Endothelial cell of umbilical vein (primary cell): Measurements from ENCODE around the gene DLL4. TPM values are rescaled to one million over a fixed set of nuclear protein-coding genes. Genes with fewer than 3 reads are reported as not detected.

ENCODE experiments used
- BruUV-seq: library from RNA; stranded (reverse); fragments of 400-500 nt; replicated peaks from 2 replicates; lab custom pipeline; 2021; lab: Mats Ljungman, UMichigan
- CTCF ChIA-PET: fragments of 300-600, 350-600 bp; sonication (Branson Sonifier 250); formaldehyde crosslinking; loops from one replicate; lab custom pipeline; 2021; ENCODE audit warnings: antibody characterized with exemption, inconsistent platforms; lab: Charles Lee
- POLR2A ChIA-PET: fragments of 300-600, 350-600 bp; sonication (Branson Sonifier 250); formaldehyde crosslinking; loops from one replicate; lab custom pipeline; 2021; ENCODE audit warnings: antibody characterized with exemption, inconsistent platforms; lab: Charles Lee
- DNase-seq: peaks from one replicate; pipeline ENCODE4 v3.0.0-alpha.2; 2011; ENCODE audit warnings: low read depth, low spot score
- FAIRE-seq: peaks from 2 replicates; lab custom pipeline; 2011; peaks lifted over from hg19 to GRCh38; lab: Jason Lieb, UNC
- H2AFZ ChIP-seq: 2 replicates; pipeline ENCODE4 v1.6.0; 2012; ENCODE audit warnings: low read depth, low read length, control low read depth, inconsistent platforms
- H3K27ac ChIP-seq: 2 replicates; pipeline ENCODE4 v1.5.1; 2011; ENCODE audit warnings: low read depth, mild to moderate bottlenecking, control low read depth, low read length, moderate library complexity; ENCODE audit not compliant: insufficient read depth
- H3K27me3 ChIP-seq, 2 experiments: 2 replicates each; pipeline versions ENCODE4 v1.6.0 to v1.6.1; 2011; ENCODE audit warnings: low read length in 2 of 2, mixed read lengths in 1 of 2; ENCODE audit not compliant: control insufficient read depth in 2 of 2, insufficient read depth in 2 of 2
- H3K36me3 ChIP-seq, 2 experiments: 2 replicates in 1 of 2; 3 replicates in 1 of 2; pipeline ENCODE4 v1.5.1; 2011; ENCODE audit warnings: low read length in 2 of 2, mild to moderate bottlenecking in 1 of 2, moderate library complexity in 1 of 2; ENCODE audit not compliant: control insufficient read depth in 2 of 2, insufficient read depth in 2 of 2; ENCODE audit errors: extremely low read depth in 1 of 2
- H3K4me1 ChIP-seq: 3 replicates; pipeline ENCODE4 v1.5.1; 2011; ENCODE audit warnings: mild to moderate bottlenecking, low read length; ENCODE audit not compliant: control insufficient read depth, insufficient read depth; ENCODE audit errors: extremely low read depth
- H3K4me2 ChIP-seq: 2 replicates; pipeline ENCODE4 v1.6.1; 2011; ENCODE audit warnings: low read length, control low read depth, mixed read lengths; ENCODE audit not compliant: insufficient read depth
- H3K4me3 ChIP-seq, 3 experiments: fragments of 200-600 bp in 1 of 3; sonication (generic), shearing (Covaris generic) in 1 of 3; replicated peaks in 1 of 3; 2 replicates each; pipeline ENCODE4 v1.5.1; 2011 to 2016; ENCODE audit warnings: control low read depth in 3 of 3, low read length in 3 of 3, mild to moderate bottlenecking in 2 of 3, inconsistent platforms in 1 of 3, low read depth in 1 of 3, moderate library complexity in 1 of 3; ENCODE audit not compliant: insufficient read depth in 1 of 3
- H3K79me2 ChIP-seq: 2 replicates; pipeline ENCODE4 v1.6.0; 2012; ENCODE audit warnings: low read length, inconsistent platforms; ENCODE audit not compliant: control insufficient read depth, insufficient read depth
- H3K9ac ChIP-seq: replicated peaks from 2 replicates; pipeline ENCODE3; 2011; ENCODE audit warnings: low read length, control low read depth; ENCODE audit not compliant: insufficient read depth; ENCODE audit errors: extremely low read depth
- H3K9me1 ChIP-seq: replicated peaks from 3 replicates; pipeline ENCODE4 v1.6.0; 2011; ENCODE audit warnings: mild to moderate bottlenecking, low read length; ENCODE audit not compliant: control insufficient read depth, insufficient read depth; ENCODE audit errors: extremely low read depth
- H3K9me3 ChIP-seq: replicated peaks from 2 replicates; pipeline ENCODE4 v1.5.1; 2012; ENCODE audit warnings: low read length, inconsistent platforms; ENCODE audit not compliant: control insufficient read depth, insufficient read depth
- H4K20me1 ChIP-seq: replicated peaks from 2 replicates; pipeline ENCODE3; 2011; ENCODE audit warnings: mild to moderate bottlenecking, low read length; ENCODE audit not compliant: control insufficient read depth, insufficient read depth; ENCODE audit errors: extremely low read depth
- EZH2 ChIP-seq: IDR thresholded peaks from 2 replicates; pipeline ENCODE4 v1.6.1; 2012; ENCODE audit warnings: borderline replicate concordance, low read depth, mild to moderate bottlenecking, moderate library complexity, low read length, inconsistent platforms; ENCODE audit not compliant: severe bottlenecking
- FOS ChIP-seq: IDR thresholded peaks from 2 replicates; pipeline ENCODE4 v1.6.1; 2011; ENCODE audit warnings: mild to moderate bottlenecking, low read length, moderate library complexity, borderline replicate concordance; ENCODE audit not compliant: insufficient read depth
- GATA2 ChIP-seq: IDR thresholded peaks from 2 replicates; pipeline ENCODE4 v1.7.0; 2011; ENCODE audit warnings: low read depth, mild to moderate bottlenecking, moderate library complexity, mixed read lengths, low read length; ENCODE audit not compliant: insufficient read length, insufficient read depth
- JUN ChIP-seq: IDR thresholded peaks from 2 replicates; pipeline ENCODE4 v1.6.1; 2011; ENCODE audit warnings: borderline replicate concordance, low read depth; ENCODE audit not compliant: insufficient read length, insufficient read depth
- MAX ChIP-seq: IDR thresholded peaks from 2 replicates; pipeline ENCODE4 v1.6.1; 2011; ENCODE audit not compliant: insufficient read depth, insufficient read length
- MYC ChIP-seq: IDR thresholded peaks from one replicate; pipeline ENCODE4 v1.6.1; 2011; ENCODE audit warnings: mild to moderate bottlenecking, low read depth, low read length
- POLR2A ChIP-seq: IDR thresholded peaks from 2 replicates; pipeline ENCODE4 v1.6.1; 2012; ENCODE audit warnings: low read depth, mild to moderate bottlenecking, control low read depth, low read length
- POLR2AphosphoS5 ChIP-seq: IDR thresholded peaks from 2 replicates; pipeline ENCODE4 v1.6.1; 2012; ENCODE audit warnings: low read depth, mild to moderate bottlenecking, control low read depth, low read length, moderate library complexity; ENCODE audit not compliant: insufficient read depth
- dilution Hi-C: fragments of 300-500 bp; cut with MboI; formaldehyde crosslinking; loops from one replicate; pipeline ENCODE4 v1.15.0; 2019; ENCODE audit warnings: low sequenced_read_pairs; ENCODE audit not compliant: extremely low pct_ligation_motif_present
- intact Hi-C: fragments of 100-400 bp; cut with micrococcal nuclease; formaldehyde crosslinking; loops from one replicate; pipeline ENCODE4 v1.10.0; 2022
- polyA plus RNA-seq, 4 experiments: library from polyadenylated mRNA; depleted of rRNA in 3 of 4; stranded (reverse) in 3 of 4; unstranded in 1 of 4; fragments of >200 nt; gene quantifications; 2 replicates each; pipeline versions ENCODE4 v1.2.1 to v1.2.3, GENCODE V29; 2011 to 2012; ENCODE audit warnings: missing spikeins in 1 of 4
- total RNA-seq: library from RNA; stranded (reverse); gene quantifications from 2 replicates; pipeline ENCODE4 v1.2.3, GENCODE V29; 2021
- TF ChIP-seq, protein P1 (sequence below), 2 donors: IDR thresholded peaks; 1 replicate in 1 of 2; 2 replicates in 1 of 2; pipeline ENCODE4 v1.5.1; 2011; ENCODE audit warnings: low read length in 2 of 2, mild to moderate bottlenecking in 2 of 2, moderate library complexity in 2 of 2, control low read depth in 1 of 2, inconsistent platforms in 1 of 2, low read depth in 1 of 2; ENCODE audit not compliant: insufficient read depth in 1 of 2; ENCODE audit errors: extremely low read depth in 1 of 2

Gene DLL4
- total and polyA plus RNA-seq, 2 donors (not counting 3 experiments of a cell fraction or from before 2014, with no cell fraction given): 55.2 to 57.8 TPM

GRCh38 chr15:40964634-40965033 is 35.5 kb downstream of the DLL4 start:
- FAIRE-seq (no peak), DNase-seq (no peak)
- no peaks in the 10 kb centered on the region for H3K9me3 ChIP-seq
- no peak overlapping the region for H2AFZ ChIP-seq
- intact Hi-C loops (no loop called here), dilution Hi-C loops (no loop called here)
- H3K4me2 ChIP-seq: no peak overlapping the region
- no TSS peak for BruUV-seq
- no peak for TF ChIP-seq MYC
- TF ChIP-seq POLR2AphosphoS5: no peak
- no peak for TF ChIP-seq MAX
- TF ChIP-seq GATA2: no peak
- no peak for TF ChIP-seq FOS
- TF ChIP-seq POLR2A: no peak
- TF ChIP-seq EZH2: no peak
- TF ChIP-seq, protein P1, sequence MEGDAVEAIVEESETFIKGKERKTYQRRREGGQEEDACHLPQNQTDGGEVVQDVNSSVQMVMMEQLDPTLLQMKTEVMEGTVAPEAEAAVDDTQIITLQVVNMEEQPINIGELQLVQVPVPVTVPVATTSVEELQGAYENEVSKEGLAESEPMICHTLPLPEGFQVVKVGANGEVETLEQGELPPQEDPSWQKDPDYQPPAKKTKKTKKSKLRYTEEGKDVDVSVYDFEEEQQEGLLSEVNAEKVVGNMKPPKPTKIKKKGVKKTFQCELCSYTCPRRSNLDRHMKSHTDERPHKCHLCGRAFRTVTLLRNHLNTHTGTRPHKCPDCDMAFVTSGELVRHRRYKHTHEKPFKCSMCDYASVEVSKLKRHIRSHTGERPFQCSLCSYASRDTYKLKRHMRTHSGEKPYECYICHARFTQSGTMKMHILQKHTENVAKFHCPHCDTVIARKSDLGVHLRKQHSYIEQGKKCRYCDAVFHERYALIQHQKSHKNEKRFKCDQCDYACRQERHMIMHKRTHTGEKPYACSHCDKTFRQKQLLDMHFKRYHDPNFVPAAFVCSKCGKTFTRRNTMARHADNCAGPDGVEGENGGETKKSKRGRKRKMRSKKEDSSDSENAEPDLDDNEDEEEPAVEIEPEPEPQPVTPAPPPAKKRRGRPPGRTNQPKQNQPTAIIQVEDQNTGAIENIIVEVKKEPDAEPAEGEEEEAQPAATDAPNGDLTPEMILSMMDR (IDR thresholded peaks at IDR 0.05; ENCODE audit: extremely low read depth in 1 of 2, insufficient read depth in 1 of 2, low read depth in 1 of 2, low read length in 2 of 2): no peak
- no peak for TF ChIP-seq JUN
- H3K27ac ChIP-seq: no peak overlapping the region
- H4K20me1 ChIP-seq: no peaks in the 10 kb centered on the region
- H3K4me3 ChIP-seq: no peak overlapping the region
- no peaks in the 10 kb centered on the region for H3K36me3 ChIP-seq
- no peaks in the 10 kb centered on the region for H3K4me1 ChIP-seq
- CTCF ChIA-PET: interaction anchor here (0.7 to 3.6 kb wide), 8 partner anchors 10 to 107 kb away, joined by 3 to 20 read pairs (median 6); partner anchors contain the start of gene CHAC1
- H3K9ac ChIP-seq: no peak overlapping the region
- POLR2A ChIA-PET: interaction anchor here (1.3 kb wide), 1 partner anchor 12 kb away, joined by 3 read pairs; the partner anchor contains the start of gene CHAC1
- no peaks in the 10 kb centered on the region for H3K79me2 ChIP-seq
- no peaks in the 10 kb centered on the region for H3K27me3 ChIP-seq
- no peaks in the 10 kb centered on the region for H3K9me1 ChIP-seq
